ENCODE data around the gene PBRM1. TPM values are rescaled to one million over a fixed set of nuclear protein-coding genes. Genes with fewer than 3 reads are reported as not detected.

The PBRM1 gene
- total RNA-seq, 1 donor from 2014 or later: 107 TPM

DNA sequence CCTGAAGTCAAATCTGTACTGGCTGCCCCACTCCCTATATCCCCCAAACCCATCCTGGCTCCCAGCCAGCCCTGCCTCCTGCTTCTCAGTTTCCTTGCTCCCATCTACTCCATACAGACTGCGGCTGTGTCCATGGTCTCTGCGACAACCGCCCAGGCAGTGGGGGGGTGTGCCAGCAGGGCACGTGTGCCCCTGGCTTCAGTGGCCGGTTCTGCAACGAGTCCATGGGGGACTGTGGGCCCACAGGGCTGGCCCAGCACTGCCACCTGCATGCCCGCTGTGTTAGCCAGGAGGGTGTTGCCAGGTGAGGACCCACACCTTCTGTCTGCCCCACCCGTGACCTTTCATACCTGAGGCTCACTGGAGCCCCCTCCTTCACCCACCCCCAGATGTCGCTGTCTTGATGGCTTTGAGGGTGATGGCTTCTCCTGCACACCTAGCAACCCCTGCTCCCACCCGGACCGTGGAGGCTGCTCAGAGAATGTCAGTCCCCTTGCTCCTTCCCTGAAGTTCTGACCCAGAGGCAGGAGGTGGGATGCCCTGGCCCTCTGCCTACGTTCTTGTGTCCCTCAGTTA is 175.9 kb downstream of the PBRM1 start:
- no peaks in the 10 kb centered on the region for H3K36me3 Mint-ChIP-seq (ENCODE audit: low read depth)
- no peak overlapping the region for H3K4me3 Mint-ChIP-seq
- H3K9me3 Mint-ChIP-seq: no peaks in the 10 kb centered on the region
- H3K27me3 Mint-ChIP-seq (ENCODE audit: low read depth): no peaks in the 10 kb centered on the region
- TF ChIP-seq, protein P1, sequence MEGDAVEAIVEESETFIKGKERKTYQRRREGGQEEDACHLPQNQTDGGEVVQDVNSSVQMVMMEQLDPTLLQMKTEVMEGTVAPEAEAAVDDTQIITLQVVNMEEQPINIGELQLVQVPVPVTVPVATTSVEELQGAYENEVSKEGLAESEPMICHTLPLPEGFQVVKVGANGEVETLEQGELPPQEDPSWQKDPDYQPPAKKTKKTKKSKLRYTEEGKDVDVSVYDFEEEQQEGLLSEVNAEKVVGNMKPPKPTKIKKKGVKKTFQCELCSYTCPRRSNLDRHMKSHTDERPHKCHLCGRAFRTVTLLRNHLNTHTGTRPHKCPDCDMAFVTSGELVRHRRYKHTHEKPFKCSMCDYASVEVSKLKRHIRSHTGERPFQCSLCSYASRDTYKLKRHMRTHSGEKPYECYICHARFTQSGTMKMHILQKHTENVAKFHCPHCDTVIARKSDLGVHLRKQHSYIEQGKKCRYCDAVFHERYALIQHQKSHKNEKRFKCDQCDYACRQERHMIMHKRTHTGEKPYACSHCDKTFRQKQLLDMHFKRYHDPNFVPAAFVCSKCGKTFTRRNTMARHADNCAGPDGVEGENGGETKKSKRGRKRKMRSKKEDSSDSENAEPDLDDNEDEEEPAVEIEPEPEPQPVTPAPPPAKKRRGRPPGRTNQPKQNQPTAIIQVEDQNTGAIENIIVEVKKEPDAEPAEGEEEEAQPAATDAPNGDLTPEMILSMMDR (conservative IDR thresholded peaks at IDR 0.05): no peak
- no peak for DNase-seq (ENCODE audit: low read depth, low spot score)
- H3K4me1 Mint-ChIP-seq: no peaks in the 10 kb centered on the region
- no peak overlapping the region for H3K27ac Mint-ChIP-seq (ENCODE audit: unreplicated experiment)

DNA sequence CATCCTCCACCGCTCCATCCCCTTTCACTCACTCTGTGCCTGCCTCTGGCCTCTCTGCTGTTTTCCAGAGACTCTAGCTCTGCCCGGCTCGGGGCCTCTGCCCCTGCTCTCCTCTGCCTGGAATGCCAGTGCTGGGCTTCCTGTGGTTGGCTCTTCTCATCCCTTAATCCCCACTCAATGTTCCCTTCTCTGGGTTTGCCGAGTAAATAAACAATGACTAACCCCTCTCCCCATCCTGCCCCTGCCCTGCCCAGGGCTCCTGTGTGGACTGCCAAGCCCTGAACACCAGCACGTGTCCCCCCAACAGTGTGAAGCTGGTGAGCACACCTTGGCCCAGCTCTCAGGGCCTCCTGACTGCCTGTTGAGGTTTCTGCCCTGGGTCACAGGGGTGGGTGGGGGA is 178.4 kb downstream of the PBRM1 start:
- no peak overlapping the region for H3K27ac Mint-ChIP-seq (ENCODE audit: unreplicated experiment)
- H3K36me3 Mint-ChIP-seq (ENCODE audit: low read depth): no peaks in the 10 kb centered on the region
- no peak overlapping the region for H3K4me3 Mint-ChIP-seq
- H3K27me3 Mint-ChIP-seq (ENCODE audit: low read depth): no peaks in the 10 kb centered on the region
- no peaks in the 10 kb centered on the region for H3K4me1 Mint-ChIP-seq
- DNase-seq (ENCODE audit: low read depth, low spot score): no peak
- TF ChIP-seq, protein P1 (conservative IDR thresholded peaks at IDR 0.05): no peak
- H3K9me3 Mint-ChIP-seq: no peaks in the 10 kb centered on the region

DNA sequence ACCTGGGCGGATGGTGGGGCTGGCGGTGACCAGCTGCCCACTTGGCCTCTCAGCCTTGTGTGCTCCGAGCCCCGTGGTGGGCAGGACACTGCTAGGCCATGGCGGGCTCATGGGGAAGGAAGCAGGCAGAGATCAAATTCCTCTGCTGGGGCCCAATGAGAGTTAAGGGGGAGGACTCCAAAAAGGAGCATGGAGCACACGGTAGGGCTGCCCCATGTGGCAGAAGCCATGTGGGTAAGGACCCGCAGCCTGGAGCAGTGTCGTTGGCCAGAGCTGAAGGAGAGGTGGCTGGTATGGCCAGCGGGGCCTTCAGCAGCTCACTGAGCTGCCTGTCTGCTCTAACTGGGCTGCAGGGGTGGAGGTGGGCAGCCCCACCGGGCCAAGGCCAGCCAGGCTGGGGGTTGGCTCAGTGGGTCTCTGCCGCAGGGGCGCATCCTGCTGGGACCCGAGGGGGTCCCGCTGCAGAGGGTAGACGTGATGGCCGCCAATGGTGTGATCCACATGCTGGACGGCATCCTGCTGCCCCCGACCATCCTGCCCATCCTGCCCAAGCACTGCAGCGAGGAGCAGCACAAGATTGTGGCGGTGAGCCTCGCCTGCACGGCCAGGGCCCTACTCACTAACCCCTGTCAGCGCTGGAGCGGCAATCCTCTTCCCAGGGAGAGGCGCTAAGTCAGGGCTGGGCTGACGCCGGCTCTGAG is 179.3 kb downstream of the PBRM1 start:
- H3K4me1 Mint-ChIP-seq: no peaks in the 10 kb centered on the region
- no peaks in the 10 kb centered on the region for H3K27me3 Mint-ChIP-seq (ENCODE audit: low read depth)
- H3K27ac Mint-ChIP-seq (ENCODE audit: unreplicated experiment): no peak overlapping the region

DNA sequence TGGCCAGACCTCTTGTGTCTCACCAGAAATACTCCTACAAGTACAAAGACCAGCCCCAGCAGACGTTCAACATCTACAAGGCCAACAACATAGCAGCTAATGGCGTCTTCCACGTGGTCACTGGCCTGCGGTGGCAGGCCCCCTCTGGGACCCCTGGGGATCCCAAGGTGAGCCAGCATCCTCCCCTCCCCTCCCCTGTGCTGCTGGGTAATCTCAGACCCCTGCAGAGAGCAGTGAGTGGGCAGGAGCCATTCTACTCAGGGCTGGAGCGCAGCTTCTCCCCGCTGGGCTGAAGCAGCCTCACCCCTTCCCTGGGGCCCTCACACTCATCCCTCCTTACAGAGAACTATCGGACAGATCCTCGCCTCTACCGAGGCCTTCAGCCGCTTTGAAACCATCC is 180.7 kb downstream of the PBRM1 start:
- no peak for DNase-seq (ENCODE audit: low read depth, low spot score)
- Mint-ChIP-seq H3K27me3 (ENCODE audit: low read depth) (no peaks in the 10 kb centered on the region), H3K27ac (ENCODE audit: unreplicated experiment) (no peak overlapping the region), H3K36me3 (ENCODE audit: low read depth) (no peaks in the 10 kb centered on the region), H3K9me3 (no peaks in the 10 kb centered on the region), H3K4me3 (no peak overlapping the region), H3K4me1 (no peaks in the 10 kb centered on the region)
- TF ChIP-seq, protein P1 (conservative IDR thresholded peaks at IDR 0.05): no peak

More for the DNA sequence above, 179.3 kb downstream of the PBRM1 start:
- TF ChIP-seq, protein P1 (conservative IDR thresholded peaks at IDR 0.05): no peak
- H3K4me3 Mint-ChIP-seq: no peak overlapping the region
- H3K9me3 Mint-ChIP-seq: no peaks in the 10 kb centered on the region
- no peaks in the 10 kb centered on the region for H3K36me3 Mint-ChIP-seq (ENCODE audit: low read depth)
- no peak for DNase-seq (ENCODE audit: low read depth, low spot score)

DNA sequence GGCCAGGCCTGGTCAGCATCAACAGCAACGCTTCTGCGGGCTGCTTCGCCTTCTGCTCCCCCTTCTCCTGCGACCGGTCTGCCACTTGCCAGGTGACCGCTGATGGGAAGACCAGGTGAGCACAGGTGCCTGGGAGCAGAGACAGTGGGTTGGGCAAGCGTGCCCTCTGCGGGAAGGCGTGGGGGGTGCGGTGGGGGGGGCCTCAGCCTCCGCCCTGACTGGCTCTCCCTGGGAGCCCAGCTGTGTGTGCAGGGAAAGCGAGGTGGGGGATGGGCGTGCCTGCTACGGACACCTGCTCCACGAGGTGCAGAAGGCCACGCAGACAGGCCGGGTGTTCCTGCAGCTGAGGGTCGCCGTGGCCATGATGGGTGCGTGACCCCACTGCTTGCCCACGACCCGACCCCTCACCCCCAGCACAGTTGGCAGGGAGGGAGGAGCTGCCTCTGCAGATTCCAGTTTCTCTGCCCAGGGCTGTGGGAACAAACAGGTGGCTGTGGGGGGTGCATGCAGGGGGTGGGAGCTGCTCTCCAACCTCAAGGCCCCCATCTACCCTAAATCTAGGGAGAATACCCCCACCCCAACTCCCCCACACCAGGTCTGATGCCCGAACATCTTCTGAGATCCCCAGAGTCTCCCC is 181.8 kb downstream of the PBRM1 start:
- TF ChIP-seq, protein P1 (conservative IDR thresholded peaks at IDR 0.05): no peak
- no peak overlapping the region for H3K4me3 Mint-ChIP-seq
- H3K36me3 Mint-ChIP-seq (ENCODE audit: low read depth): no peaks in the 10 kb centered on the region
- no peak for DNase-seq (ENCODE audit: low read depth, low spot score)
- H3K27me3 Mint-ChIP-seq (ENCODE audit: low read depth): no peaks in the 10 kb centered on the region
- no peaks in the 10 kb centered on the region for H3K9me3 Mint-ChIP-seq
- no peaks in the 10 kb centered on the region for H3K4me1 Mint-ChIP-seq
- no peak overlapping the region for H3K27ac Mint-ChIP-seq (ENCODE audit: unreplicated experiment)
